SU-DHL-6 (cell line): ENCODE data around the gene ANTXR1.

Source experiments
- CTCF ChIP-seq: fragments of 200-600 bp; sonication (generic); IDR thresholded peaks from one replicate; pipeline ENCODE4 v1.5.1; 2017; ENCODE audit warnings: antibody characterized with exemption, mild to moderate bottlenecking, low read length, moderate library complexity; ENCODE audit not compliant: insufficient read depth, poor library complexity, severe bottlenecking
- EZH2phosphoT487 ChIP-seq: fragments of 200-600 bp; sonication (generic), shearing (Covaris generic); conservative IDR thresholded peaks from 2 replicates; pipeline ENCODE4 v1.6.1; 2018; ENCODE audit warnings: mild to moderate bottlenecking, antibody characterized with exemption, low read length, moderate library complexity, mixed read lengths

GRCh38 chr2:69133898-69134297, 120.9 kb downstream of the ANTXR1 start:
- no peak for TF ChIP-seq CTCF
- TF ChIP-seq EZH2phosphoT487 = no peak
